HEK293 (cell line): ENCODE results near the gene PKIB.

Experiments used
- CTCF ChIA-PET: fragments of 350-600 bp; formaldehyde crosslinking; extraction: SDS; loops from one replicate; lab custom pipeline; 2021; ENCODE audit warnings: antibody characterized with exemption; lab: Yijun Ruan, JAX
- POLR2A ChIA-PET: fragments of 300-600 bp; formaldehyde crosslinking; extraction: SDS; loops from one replicate; lab custom pipeline; 2020; ENCODE audit warnings: antibody characterized with exemption, inconsistent platforms; lab: Yijun Ruan, JAX
- H3K27ac ChIP-seq: fragments of 200-500 bp; sonication (Bioruptor generic); 2 replicates; pipeline ENCODE4 v1.5.1; 2014; ENCODE audit warnings: low read depth, low read length, control low read depth, inconsistent platforms; ENCODE audit errors: extremely low read depth
- H3K36me3 ChIP-seq, 2 experiments: fragments of 200-500 bp in 1 of 2; sonication (Bioruptor generic) in 1 of 2; 1 replicate in 1 of 2; 2 replicates in 1 of 2; pipeline ENCODE4 v1.5.1; 2014 to 2017; ENCODE audit warnings: inconsistent platforms in 2 of 2, low read length in 2 of 2; ENCODE audit not compliant: control insufficient read depth in 2 of 2, insufficient read depth in 1 of 2
- H3K4me1 ChIP-seq: fragments of 200-500 bp; sonication (Bioruptor generic); 2 replicates; pipeline ENCODE4 v1.5.1; 2014; ENCODE audit warnings: mild to moderate bottlenecking, low read length, inconsistent platforms; ENCODE audit not compliant: control insufficient read depth, insufficient read depth
- H3K4me3 ChIP-seq: 2 replicates; pipeline ENCODE4 v1.5.1; 2011; ENCODE audit warnings: low read depth, mild to moderate bottlenecking, control low read depth, low read length, moderate library complexity
- H3K9me3 ChIP-seq: fragments of 200-500 bp; sonication (Bioruptor generic); 2 replicates; pipeline ENCODE4 v1.5.1; 2014; ENCODE audit warnings: low read depth, low read length, inconsistent platforms; ENCODE audit not compliant: control insufficient read depth, insufficient read depth
- KLF10 ChIP-seq: fragments of 450-650 bp; IDR thresholded peaks from 2 replicates; pipeline ENCODE4 v1.5.1; 2018; ENCODE audit warnings: missing biosample characterization, mild to moderate bottlenecking, missing genetic modification characterization
- KLF9 ChIP-seq: fragments of 450-650 bp; formaldehyde crosslinking; IDR thresholded peaks from 2 replicates; pipeline ENCODE4 v1.5.1; 2016; ENCODE audit warnings: missing biosample characterization, missing genetic modification characterization, low read depth
- SALL2 ChIP-seq: fragments of 450-650 bp; formaldehyde crosslinking; IDR thresholded peaks from 2 replicates; pipeline ENCODE4 v1.5.0; 2017; ENCODE audit warnings: missing biosample characterization, mild to moderate bottlenecking, missing genetic modification characterization, borderline replicate concordance
- WT1 ChIP-seq: fragments of 450-650 bp; formaldehyde crosslinking; IDR thresholded peaks from 2 replicates; pipeline ENCODE4 v1.5.1; 2016; ENCODE audit warnings: missing biosample characterization, missing genetic modification characterization
- ZBTB21 ChIP-seq: fragments of 450-650 bp; formaldehyde crosslinking; IDR thresholded peaks from 2 replicates; pipeline ENCODE4 v1.5.1; 2017; ENCODE audit warnings: missing biosample characterization, missing genetic modification characterization
- ZFP41 ChIP-seq: fragments of 450-650 bp; formaldehyde crosslinking; IDR thresholded peaks from 2 replicates; pipeline ENCODE4 v1.5.1; 2016; ENCODE audit warnings: missing biosample characterization, missing genetic modification characterization, borderline replicate concordance
- ZNF114 ChIP-seq: fragments of 450-650 bp; formaldehyde crosslinking; IDR thresholded peaks from 2 replicates; pipeline ENCODE4 v1.5.0; 2017; ENCODE audit warnings: missing biosample characterization, missing genetic modification characterization
- ZNF302 ChIP-seq: fragments of 450-650 bp; formaldehyde crosslinking; IDR thresholded peaks from 2 replicates; pipeline ENCODE4 v1.5.1; 2016; ENCODE audit warnings: missing biosample characterization, missing genetic modification characterization, low read depth
- ZNF335 ChIP-seq: fragments of 450-650 bp; formaldehyde crosslinking; conservative IDR thresholded peaks from 2 replicates; pipeline ENCODE4 v1.5.1; 2016; ENCODE audit warnings: missing biosample characterization, missing genetic modification characterization
- ZNF560 ChIP-seq: fragments of 450-650 bp; formaldehyde crosslinking; IDR thresholded peaks from 2 replicates; pipeline ENCODE4 v1.5.1; 2017; ENCODE audit warnings: missing biosample characterization, missing genetic modification characterization, borderline replicate concordance
- ZNF596 ChIP-seq: fragments of 450-650 bp; IDR thresholded peaks from 2 replicates; pipeline ENCODE4 v1.5.0; 2018; ENCODE audit warnings: missing biosample characterization, mild to moderate bottlenecking, missing genetic modification characterization, moderate library complexity
- ZNF626 ChIP-seq: fragments of 450-650 bp; sonication (Bioruptor Pico); formaldehyde crosslinking; IDR thresholded peaks from 2 replicates; pipeline ENCODE4 v1.5.1; 2018; ENCODE audit warnings: missing biosample characterization, missing genetic modification characterization, inconsistent platforms
- ZNF658 ChIP-seq: fragments of 450-650 bp; formaldehyde crosslinking; IDR thresholded peaks from 2 replicates; pipeline ENCODE4; 2016; ENCODE audit warnings: missing biosample characterization, missing genetic modification characterization
- ZXDB ChIP-seq: fragments of 450-650 bp; formaldehyde crosslinking; IDR thresholded peaks from 2 replicates; pipeline ENCODE4 v1.5.1; 2016; ENCODE audit warnings: missing biosample characterization, missing genetic modification characterization
- TF ChIP-seq, protein P1 (sequence below): fragments of 450-650 bp; formaldehyde crosslinking; IDR thresholded peaks from 2 replicates; pipeline ENCODE4 v1.5.1; 2016; ENCODE audit warnings: missing biosample characterization, missing genetic modification characterization
- TF ChIP-seq, protein P2 (sequence below): fragments of 450-650 bp; formaldehyde crosslinking; IDR thresholded peaks from 2 replicates; pipeline ENCODE4 v1.5.1; 2016; ENCODE audit warnings: missing biosample characterization, missing genetic modification characterization
- TF ChIP-seq, protein P3 (sequence below): fragments of 450-650 bp; IDR thresholded peaks from 2 replicates; pipeline ENCODE4 v1.5.1; 2018; ENCODE audit warnings: missing biosample characterization, missing genetic modification characterization
- TF ChIP-seq, protein P4 (sequence below): fragments of 450-650 bp; formaldehyde crosslinking; IDR thresholded peaks from 2 replicates; pipeline ENCODE4 v1.5.1; 2016; ENCODE audit warnings: missing biosample characterization, missing genetic modification characterization, borderline replicate concordance
- TF ChIP-seq, protein P5 (sequence below): fragments of 450-650 bp; formaldehyde crosslinking; IDR thresholded peaks from 2 replicates; pipeline ENCODE4 v1.5.1; 2016; ENCODE audit warnings: missing biosample characterization, missing genetic modification characterization, low read depth

Gene PKIB

DNA sequence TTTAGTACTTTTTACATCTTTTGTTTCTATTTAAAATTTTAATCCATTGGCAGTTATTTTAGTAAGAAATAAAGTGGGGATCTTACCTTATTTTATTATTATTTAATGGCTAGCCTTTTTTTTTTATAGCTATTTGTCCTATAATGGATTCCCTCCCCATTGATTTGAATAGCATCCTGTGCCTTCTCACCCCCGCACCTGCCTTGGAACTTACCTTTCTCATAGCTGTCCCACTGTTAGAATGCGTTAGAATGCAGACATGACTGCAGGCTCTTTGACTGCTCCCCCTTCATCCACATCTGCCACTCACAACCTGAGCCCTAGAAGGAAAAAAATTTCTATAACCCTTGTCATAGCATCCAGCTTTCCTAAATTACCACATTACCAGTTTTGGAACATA is 9.1 kb downstream of the PKIB start:
- TF ChIP-seq KLF10 (tag by site-specific recombination): no peak
- TF ChIP-seq, protein P1, sequence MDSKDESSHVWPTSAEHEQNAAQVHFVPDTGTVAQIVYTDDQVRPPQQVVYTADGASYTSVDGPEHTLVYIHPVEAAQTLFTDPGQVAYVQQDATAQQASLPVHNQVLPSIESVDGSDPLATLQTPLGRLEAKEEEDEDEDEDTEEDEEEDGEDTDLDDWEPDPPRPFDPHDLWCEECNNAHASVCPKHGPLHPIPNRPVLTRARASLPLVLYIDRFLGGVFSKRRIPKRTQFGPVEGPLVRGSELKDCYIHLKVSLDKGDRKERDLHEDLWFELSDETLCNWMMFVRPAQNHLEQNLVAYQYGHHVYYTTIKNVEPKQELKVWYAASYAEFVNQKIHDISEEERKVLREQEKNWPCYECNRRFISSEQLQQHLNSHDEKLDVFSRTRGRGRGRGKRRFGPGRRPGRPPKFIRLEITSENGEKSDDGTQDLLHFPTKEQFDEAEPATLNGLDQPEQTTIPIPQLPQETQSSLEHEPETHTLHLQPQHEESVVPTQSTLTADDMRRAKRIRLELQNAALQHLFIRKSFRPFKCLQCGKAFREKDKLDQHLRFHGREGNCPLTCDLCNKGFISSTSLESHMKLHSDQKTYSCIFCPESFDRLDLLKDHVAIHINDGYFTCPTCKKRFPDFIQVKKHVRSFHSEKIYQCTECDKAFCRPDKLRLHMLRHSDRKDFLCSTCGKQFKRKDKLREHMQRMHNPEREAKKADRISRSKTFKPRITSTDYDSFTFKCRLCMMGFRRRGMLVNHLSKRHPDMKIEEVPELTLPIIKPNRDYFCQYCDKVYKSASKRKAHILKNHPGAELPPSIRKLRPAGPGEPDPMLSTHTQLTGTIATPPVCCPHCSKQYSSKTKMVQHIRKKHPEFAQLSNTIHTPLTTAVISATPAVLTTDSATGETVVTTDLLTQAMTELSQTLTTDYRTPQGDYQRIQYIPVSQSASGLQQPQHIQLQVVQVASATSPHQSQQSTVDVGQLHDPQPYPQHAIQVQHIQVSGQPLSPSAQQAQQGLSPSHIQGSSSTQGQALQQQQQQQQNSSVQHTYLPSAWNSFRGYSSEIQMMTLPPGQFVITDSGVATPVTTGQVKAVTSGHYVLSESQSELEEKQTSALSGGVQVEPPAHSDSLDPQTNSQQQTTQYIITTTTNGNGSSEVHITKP: peak; percentile 51; the same call in 1 of the 2 replicates
- TF ChIP-seq, all 188 proteins: peak for 1
- H3K4me1 ChIP-seq: peaks cover 18% of the 10 kb centered on the region
- POLR2A ChIA-PET: interaction anchor here (2.7 kb wide), 1 partner anchor 9 kb away, joined by 12 read pairs; the partner anchor contains the start of gene PKIB
- H3K4me3 ChIP-seq: no peak overlapping the region
- CTCF ChIA-PET: interaction anchor here (3.0 kb wide), 1 partner anchor 9 kb away, joined by 17 read pairs; the partner anchor contains the start of gene PKIB
- no peaks in the 10 kb centered on the region for H3K9me3 ChIP-seq
- no peaks in the 10 kb centered on the region for H3K36me3 ChIP-seq
- no peak overlapping the region for H3K27ac ChIP-seq

DNA sequence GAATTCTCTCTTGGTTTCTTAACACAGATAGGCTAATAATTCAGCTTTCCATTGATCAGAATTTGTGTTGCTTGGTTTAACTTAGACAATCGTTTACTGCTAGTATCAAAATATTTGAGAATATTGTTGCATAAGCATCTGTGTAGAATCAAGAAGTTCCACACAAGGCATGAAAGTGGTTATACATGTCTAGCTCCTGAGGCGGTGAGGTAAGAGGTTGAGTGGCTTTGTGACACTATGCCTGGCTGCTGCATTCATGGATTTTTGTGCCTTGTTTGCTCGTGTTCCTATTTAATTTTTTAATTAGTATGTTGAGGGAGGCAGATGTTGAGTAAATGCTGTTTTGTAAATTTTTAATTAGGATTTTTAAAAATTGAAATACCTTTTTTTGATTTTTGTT is 10.2 kb downstream of the PKIB start:
- CTCF ChIA-PET: interaction anchor here (0.7 to 3.0 kb wide), 4 partner anchors 10 to 77 kb away, joined by 3 to 17 read pairs (median 3); partner anchors contain the start of gene PKIB

DNA sequence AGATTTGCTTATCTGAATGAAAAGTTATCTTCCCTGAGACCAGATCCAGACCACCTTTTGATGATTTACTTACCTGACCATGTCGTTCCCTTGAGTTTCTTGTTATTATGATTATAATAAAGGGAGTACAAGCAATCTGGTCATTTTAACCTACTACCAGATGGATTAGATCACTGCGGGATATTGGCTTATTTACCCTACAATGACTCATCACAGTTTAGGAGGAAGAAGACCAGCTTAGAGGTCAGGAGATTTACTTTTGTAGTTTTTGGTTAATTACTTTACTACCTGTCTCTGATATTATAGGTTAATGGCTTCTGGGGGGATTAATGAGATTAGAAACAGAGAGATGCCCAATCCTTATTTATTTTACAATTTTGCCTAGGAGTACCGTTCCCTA is 10.7 kb downstream of the PKIB start:
- Histone ChIP-seq H3K4me1 (peaks cover 18% of the 10 kb centered on the region), H3K27ac (no peak overlapping the region), H3K36me3 (no peaks in the 10 kb centered on the region), H3K4me3 (peak overlapping the region; percentile 2; the same call in 1 of the 2 replicates), H3K9me3 (no peaks in the 10 kb centered on the region)
- ChIA-PET POLR2A (interaction anchor here (2.3 to 2.7 kb wide), 2 partner anchors 11 kb away, joined by 7 to 12 read pairs; partner anchors contain the start of gene PKIB), CTCF (interaction anchor here (0.7 to 3.0 kb wide), 4 partner anchors 10 to 76 kb away, joined by 3 to 17 read pairs (median 3); partner anchors contain the start of gene PKIB)
- no peak for TF ChIP-seq ZBTB21 (tag by site-specific recombination)
- no peak for TF ChIP-seq ZNF335 (tag by site-specific recombination)
- no peak for TF ChIP-seq KLF9 (tag by site-specific recombination)
- TF ChIP-seq ZNF114 (tag by site-specific recombination): no peak
- TF ChIP-seq SALL2: no peak
- TF ChIP-seq, protein P2, sequence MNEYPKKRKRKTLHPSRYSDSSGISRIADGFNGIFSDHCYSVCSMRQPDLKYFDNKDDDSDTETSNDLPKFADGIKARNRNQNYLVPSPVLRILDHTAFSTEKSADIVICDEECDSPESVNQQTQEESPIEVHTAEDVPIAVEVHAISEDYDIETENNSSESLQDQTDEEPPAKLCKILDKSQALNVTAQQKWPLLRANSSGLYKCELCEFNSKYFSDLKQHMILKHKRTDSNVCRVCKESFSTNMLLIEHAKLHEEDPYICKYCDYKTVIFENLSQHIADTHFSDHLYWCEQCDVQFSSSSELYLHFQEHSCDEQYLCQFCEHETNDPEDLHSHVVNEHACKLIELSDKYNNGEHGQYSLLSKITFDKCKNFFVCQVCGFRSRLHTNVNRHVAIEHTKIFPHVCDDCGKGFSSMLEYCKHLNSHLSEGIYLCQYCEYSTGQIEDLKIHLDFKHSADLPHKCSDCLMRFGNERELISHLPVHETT (tag by site-specific recombination): 0 out of 2 replicates have a peak, but pooled peaks have one; percentile 23
- TF ChIP-seq ZNF658 (tag by site-specific recombination): no peak
- peak; percentile 93 for TF ChIP-seq WT1 (tag by site-specific recombination)
- TF ChIP-seq, protein P3, sequence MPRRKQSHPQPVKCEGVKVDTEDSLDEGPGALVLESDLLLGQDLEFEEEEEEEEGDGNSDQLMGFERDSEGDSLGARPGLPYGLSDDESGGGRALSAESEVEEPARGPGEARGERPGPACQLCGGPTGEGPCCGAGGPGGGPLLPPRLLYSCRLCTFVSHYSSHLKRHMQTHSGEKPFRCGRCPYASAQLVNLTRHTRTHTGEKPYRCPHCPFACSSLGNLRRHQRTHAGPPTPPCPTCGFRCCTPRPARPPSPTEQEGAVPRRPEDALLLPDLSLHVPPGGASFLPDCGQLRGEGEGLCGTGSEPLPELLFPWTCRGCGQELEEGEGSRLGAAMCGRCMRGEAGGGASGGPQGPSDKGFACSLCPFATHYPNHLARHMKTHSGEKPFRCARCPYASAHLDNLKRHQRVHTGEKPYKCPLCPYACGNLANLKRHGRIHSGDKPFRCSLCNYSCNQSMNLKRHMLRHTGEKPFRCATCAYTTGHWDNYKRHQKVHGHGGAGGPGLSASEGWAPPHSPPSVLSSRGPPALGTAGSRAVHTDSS (tag by site-specific recombination): 0 out of 2 replicates have a peak, but pooled peaks have one; percentile 15
- TF ChIP-seq ZNF560: no peak

More for the DNA sequence above, 10.2 kb downstream of the PKIB start:
- POLR2A ChIA-PET: interaction anchor here (2.7 kb wide), 1 partner anchor 10 kb away, joined by 12 read pairs; the partner anchor contains the start of gene PKIB
- H3K27ac ChIP-seq: no peak overlapping the region
- H3K4me3 ChIP-seq: no peak overlapping the region
- peaks cover 18% of the 10 kb centered on the region for H3K4me1 ChIP-seq
- TF ChIP-seq, protein P4, sequence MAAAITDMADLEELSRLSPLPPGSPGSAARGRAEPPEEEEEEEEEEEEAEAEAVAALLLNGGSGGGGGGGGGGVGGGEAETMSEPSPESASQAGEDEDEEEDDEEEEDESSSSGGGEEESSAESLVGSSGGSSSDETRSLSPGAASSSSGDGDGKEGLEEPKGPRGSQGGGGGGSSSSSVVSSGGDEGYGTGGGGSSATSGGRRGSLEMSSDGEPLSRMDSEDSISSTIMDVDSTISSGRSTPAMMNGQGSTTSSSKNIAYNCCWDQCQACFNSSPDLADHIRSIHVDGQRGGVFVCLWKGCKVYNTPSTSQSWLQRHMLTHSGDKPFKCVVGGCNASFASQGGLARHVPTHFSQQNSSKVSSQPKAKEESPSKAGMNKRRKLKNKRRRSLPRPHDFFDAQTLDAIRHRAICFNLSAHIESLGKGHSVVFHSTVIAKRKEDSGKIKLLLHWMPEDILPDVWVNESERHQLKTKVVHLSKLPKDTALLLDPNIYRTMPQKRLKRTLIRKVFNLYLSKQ: no peak
- TF ChIP-seq WT1 (tag by site-specific recombination): no peak
- TF ChIP-seq ZFP41: no peak
- TF ChIP-seq ZNF596 (tag by site-specific recombination): no peak
- TF ChIP-seq, protein P5, sequence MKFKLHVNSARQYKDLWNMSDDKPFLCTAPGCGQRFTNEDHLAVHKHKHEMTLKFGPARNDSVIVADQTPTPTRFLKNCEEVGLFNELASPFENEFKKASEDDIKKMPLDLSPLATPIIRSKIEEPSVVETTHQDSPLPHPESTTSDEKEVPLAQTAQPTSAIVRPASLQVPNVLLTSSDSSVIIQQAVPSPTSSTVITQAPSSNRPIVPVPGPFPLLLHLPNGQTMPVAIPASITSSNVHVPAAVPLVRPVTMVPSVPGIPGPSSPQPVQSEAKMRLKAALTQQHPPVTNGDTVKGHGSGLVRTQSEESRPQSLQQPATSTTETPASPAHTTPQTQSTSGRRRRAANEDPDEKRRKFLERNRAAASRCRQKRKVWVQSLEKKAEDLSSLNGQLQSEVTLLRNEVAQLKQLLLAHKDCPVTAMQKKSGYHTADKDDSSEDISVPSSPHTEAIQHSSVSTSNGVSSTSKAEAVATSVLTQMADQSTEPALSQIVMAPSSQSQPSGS (tag by site-specific recombination): no peak
- no peak for TF ChIP-seq ZNF626 (tag by site-specific recombination)
- TF ChIP-seq ZXDB (tag by site-specific recombination): no peak
- TF ChIP-seq, protein P2 (tag by site-specific recombination): no peak
- TF ChIP-seq ZNF302 (tag by site-specific recombination): no peak
- no peaks in the 10 kb centered on the region for H3K36me3 ChIP-seq
- H3K9me3 ChIP-seq: no peaks in the 10 kb centered on the region
